Measurements from ENCODE around the gene DUSP22.

- TF ChIP-seq CTCF (IDR thresholded peaks at IDR 0.05), result no peak
- no peak for TF ChIP-seq EZH2 (IDR thresholded peaks at IDR 0.05; ENCODE audit: borderline replicate concordance, insufficient read depth, low read depth, low read length, poor library complexity, severe bottlenecking)
Observed at GRCh38 chr6:363291-363690, 71.0 kb downstream of the DUSP22 start.
